GM23338 (cell line): Measurements from ENCODE around the gene TPM1. TPM values are rescaled to one million over a fixed set of nuclear protein-coding genes. Genes with fewer than 3 reads are reported as not detected.

Source experiments
- ATAC-seq: fragments of 200-7000 bp; cut with Tn5 transposase; 3 replicates; pipeline ENCODE4 v1.9.1; 2020
- DNase-seq: peaks from one replicate; pipeline ENCODE4 v3.0.0-alpha.2; 2015; ENCODE audit warnings: low spot score
- H2AFZ ChIP-seq: fragments of 200-600 bp; sonication (generic); 2 replicates; pipeline ENCODE4 v1.8.0; 2016; ENCODE audit warnings: antibody characterized with exemption, mild to moderate bottlenecking, moderate library complexity
- H3F3A ChIP-seq: fragments of 200-600 bp; sonication (generic); replicated peaks from 2 replicates; pipeline ENCODE4 v1.8.0; 2017; ENCODE audit warnings: antibody characterized with exemption, mixed run types, low read depth
- H3K27ac ChIP-seq: fragments of 200-600 bp; sonication (generic); 2 replicates; pipeline ENCODE4 v1.6.1; 2016; ENCODE audit warnings: low read depth
- H3K27me3 ChIP-seq: fragments of 200-600 bp; sonication (generic); 2 replicates; pipeline ENCODE4 v1.8.0; 2016; ENCODE audit warnings: mild to moderate bottlenecking, mixed run types, moderate library complexity; ENCODE audit not compliant: insufficient read depth
- H3K36me3 ChIP-seq: fragments of 200-600 bp; sonication (generic); 2 replicates; pipeline ENCODE4 v1.8.0; 2016; ENCODE audit warnings: mild to moderate bottlenecking; ENCODE audit not compliant: insufficient read depth
- H3K4me1 ChIP-seq: fragments of 200-600 bp; sonication (generic); 2 replicates; pipeline ENCODE4 v1.8.0; 2016; ENCODE audit warnings: mild to moderate bottlenecking, moderate library complexity; ENCODE audit not compliant: insufficient read depth
- H3K4me2 ChIP-seq: fragments of 200-600 bp; sonication (generic); 2 replicates; pipeline ENCODE4 v1.7.1; 2017; ENCODE audit warnings: mixed run types
- H3K4me3 ChIP-seq: fragments of 200-600 bp; sonication (generic); 2 replicates; pipeline ENCODE4 v1.6.1; 2016; ENCODE audit warnings: mixed run types
- H3K79me2 ChIP-seq: fragments of 200-600 bp; sonication (generic); replicated peaks from 2 replicates; pipeline ENCODE4 v1.8.0; 2017; ENCODE audit warnings: mild to moderate bottlenecking; ENCODE audit not compliant: insufficient read depth
- H3K9me2 ChIP-seq: fragments of 200-600 bp; sonication (generic); 2 replicates; pipeline ENCODE4 v1.8.0; 2017; ENCODE audit not compliant: insufficient read depth
- H4K20me1 ChIP-seq: fragments of 200-600 bp; sonication (generic); replicated peaks from 2 replicates; pipeline ENCODE4 v1.8.0; 2017; ENCODE audit warnings: mild to moderate bottlenecking; ENCODE audit not compliant: insufficient read depth
- H3K27ac Mint-ChIP-seq: 2 replicates; pipeline ENCODE4 v1.8.0; 2020; ENCODE audit warnings: inconsistent platforms, mild to moderate bottlenecking, moderate library complexity, mixed read lengths
- H3K27me3 Mint-ChIP-seq: 3 replicates; pipeline ENCODE4 v1.8.0; 2022; ENCODE audit warnings: low read depth, mild to moderate bottlenecking, moderate library complexity, mixed read lengths, inconsistent platforms; ENCODE audit not compliant: insufficient read depth, poor library complexity
- H3K36me3 Mint-ChIP-seq: 3 replicates; pipeline ENCODE4 v1.8.0; 2021; ENCODE audit warnings: low read depth, mild to moderate bottlenecking, inconsistent platforms, moderate library complexity, mixed read lengths
- H3K4me1 Mint-ChIP-seq: 3 replicates; pipeline ENCODE4 v1.8.0; 2020; ENCODE audit warnings: mild to moderate bottlenecking, inconsistent platforms, mixed read lengths
- H3K4me3 Mint-ChIP-seq: 3 replicates; pipeline ENCODE4 v1.8.0; 2021; ENCODE audit warnings: moderate library complexity, mild to moderate bottlenecking, inconsistent platforms, mixed read lengths
- H3K9me3 Mint-ChIP-seq: 3 replicates; pipeline ENCODE4 v1.8.0; 2020; ENCODE audit warnings: moderate library complexity, mild to moderate bottlenecking, inconsistent platforms, mixed read lengths
- CREB1 ChIP-seq: fragments of 250-450 bp; sonication (Bioruptor Pico); IDR thresholded peaks from 2 replicates; pipeline ENCODE4 v1.5.0; 2020; ENCODE audit warnings: low read depth, mild to moderate bottlenecking, moderate library complexity
- CTCF ChIP-seq, 2 experiments: fragments of 200-600 bp in 1 of 2; sonication (generic) in 1 of 2; conservative IDR thresholded peaks; 2 replicates each; pipeline versions ENCODE4 v1.5.1 to v1.6.1; 2016 to 2017; ENCODE audit warnings: antibody characterized with exemption in 2 of 2, low read depth in 2 of 2, mild to moderate bottlenecking in 2 of 2, moderate library complexity in 1 of 2
- ETS1 ChIP-seq: IDR thresholded peaks from 2 replicates; pipeline ENCODE4 v1.6.1; 2016; ENCODE audit warnings: antibody characterized with exemption
- REST ChIP-seq: IDR thresholded peaks from one replicate; pipeline ENCODE4 v1.6.1; 2018; ENCODE audit warnings: antibody characterized with exemption; ENCODE audit not compliant: unreplicated experiment
- STAT1 ChIP-seq: IDR thresholded peaks from one replicate; pipeline ENCODE4 v1.6.1; 2016; ENCODE audit warnings: antibody characterized with exemption; ENCODE audit not compliant: unreplicated experiment
- ZNF114 ChIP-seq: fragments of 250-450 bp; sonication (Bioruptor Pico); IDR thresholded peaks from 2 replicates; pipeline ENCODE4 v1.5.0; 2020; ENCODE audit warnings: mild to moderate bottlenecking, moderate library complexity
- polyA plus RNA-seq: library from polyadenylated mRNA; unstranded; fragments of >200 nt; fragmentation: Nextera tagmentation; extraction: Ambion mirVana; gene quantifications from 2 replicates; pipeline ENCODE4 v1.2.1, GENCODE V29; 2016
- total RNA-seq: library from RNA; depleted of rRNA; stranded (reverse); fragments of >200 nt; shearing (Covaris generic); gene quantifications from 2 replicates; pipeline ENCODE4 v1.2.3, GENCODE V29; 2014

Gene TPM1
- total and polyA plus RNA-seq, 2 experiments from 2014 or later: 449 to 913 TPM

- Mint-ChIP-seq H3K27ac (no peak overlapping the region), H3K27me3 (peaks cover 10% of the 10 kb centered on the region), H3K4me1 (peaks cover 21% of the 10 kb centered on the region), H3K36me3 (no peaks in the 10 kb centered on the region; the same call in 2 of the 3 replicates), H3K4me3 (no peak overlapping the region), H3K9me3 (no peaks in the 10 kb centered on the region)
- Histone ChIP-seq H3F3A (0 out of 2 replicates have a peak, but pooled peaks cover 5% of the 10 kb centered on the region), H3K4me2 (no peak overlapping the region), H3K4me1 (peaks cover 19% of the 10 kb centered on the region), H3K79me2 (no peaks in the 10 kb centered on the region), H3K9me2 (no peaks in the 10 kb centered on the region), H3K36me3 (no peaks in the 10 kb centered on the region), H2AFZ (0 out of 2 replicates have a peak overlapping the region, but pooled peaks have one; percentile 65), H3K4me3 (no peak overlapping the region), H3K27me3 (no peaks in the 10 kb centered on the region), H3K27ac (no peak overlapping the region), H4K20me1 (no peaks in the 10 kb centered on the region)
- DNase-seq (peak; percentile 53), ATAC-seq (peak; percentile 69)
- TF ChIP-seq REST (no peak), ZNF114 (CRISPR knock-in tag) (no peak), CTCF (conservative IDR thresholded peaks at IDR 0.05; ENCODE audit: low read depth in 2 of 2) (peak; percentile 23 to 47; a peak in 3 of 4 replicates), ETS1 (no peak)
Measured at GRCh38 chr15:63035977-63036376, 6.6 kb upstream of the TPM1 start.

- Histone ChIP-seq H2AFZ (peak overlapping the region; percentile 11; the same call in 1 of the 2 replicates), H3K4me2 (no peak overlapping the region), H3K27ac (no peak overlapping the region), H3K4me1 (peaks cover 25% of the 10 kb centered on the region), H3K36me3 (no peaks in the 10 kb centered on the region), H3K79me2 (peaks cover 5% of the 10 kb centered on the region), H3K9me2 (no peaks in the 10 kb centered on the region), H3K4me3 (no peak overlapping the region), H3K27me3 (0 out of 2 replicates have a peak, but pooled peaks cover 6% of the 10 kb centered on the region), H3F3A (no peaks in the 10 kb centered on the region), H4K20me1 (no peaks in the 10 kb centered on the region)
- Mint-ChIP-seq H3K27me3 (peaks cover 17% of the 10 kb centered on the region), H3K4me3 (no peak overlapping the region), H3K27ac (peak overlapping the region; percentile 80; the same call in 1 of the 2 replicates), H3K36me3 (peaks cover 2% of the 10 kb centered on the region), H3K9me3 (no peaks in the 10 kb centered on the region; the same call in 2 of the 3 replicates), H3K4me1 (peaks cover 31% of the 10 kb centered on the region)
- ATAC-seq: no peak
- no peak for DNase-seq
- no peak for TF ChIP-seq ETS1
- TF ChIP-seq STAT1: no peak
- TF ChIP-seq CREB1 (CRISPR knock-in tag): no peak
Measured at GRCh38 chr15:63037976-63038720, 4.4 kb upstream of the TPM1 start.
